Liver (tissue), 3 donors: ENCODE results near the gene IL1RAPL1.

ENCODE experiments used
- CTCF ChIP-seq: fragments of 150-350 bp; IDR thresholded peaks from 2 replicates; pipeline ENCODE4 v1.5.1; 2017; ENCODE audit warnings: improper control_type of control experiment, low read depth, low read length; ENCODE audit not compliant: missing input control
- GABPA ChIP-seq, 2 donors: IDR thresholded peaks in 1 of 2; conservative IDR thresholded peaks in 1 of 2; 2 replicates each; pipeline ENCODE4 v1.6.1; 2016; ENCODE audit warnings: antibody characterized with exemption in 2 of 2, mild to moderate bottlenecking in 1 of 2, moderate library complexity in 1 of 2
- HNF4G ChIP-seq: IDR thresholded peaks from 2 replicates; pipeline ENCODE4 v1.6.1; 2016; ENCODE audit warnings: antibody characterized with exemption
- RAD21 ChIP-seq, 2 donors: IDR thresholded peaks; 2 replicates each; pipeline ENCODE4 v1.6.1; 2016; ENCODE audit warnings: antibody characterized with exemption in 2 of 2, mild to moderate bottlenecking in 2 of 2
- YY1 ChIP-seq: IDR thresholded peaks from 2 replicates; pipeline ENCODE4 v1.6.1; 2016; ENCODE audit warnings: antibody characterized with exemption, mild to moderate bottlenecking
- donor health status: healthy.
- donor health status: healthy.

- no peak for TF ChIP-seq CTCF
- TF ChIP-seq RAD21 (IDR thresholded peaks at IDR 0.05): no peak
- no peak for TF ChIP-seq YY1
- no peak for TF ChIP-seq GABPA (IDR thresholded peaks at IDR 0.05 in 1 of 2, conservative IDR thresholded peaks at IDR 0.05 in 1 of 2)
- TF ChIP-seq HNF4G: no peak
These were observed 261.5 kb downstream of the IL1RAPL1 start for GRCh38 chrX:28848707-28849106.
